Measurements from ENCODE around the gene CNBD2. TPM values are rescaled to one million over a fixed set of nuclear protein-coding genes. Genes with fewer than 3 reads are reported as not detected.
"Not testable (repeated sequence)": the region's sequence is repeated elsewhere in the genome, so short reads cannot be mapped to it uniquely, and the experiment has no call there.

CNBD2 gene
- total RNA-seq, 4 donors from 2014 or later, result 6.2 to 11.5 (median 7.6) TPM

GRCh38 chr20:36065427-36065998 is 97.1 kb downstream of the CNBD2 start:
- WGBS, 2 donors, result 39 to 71% methylated on average over 13 to 21 of the region's 24 CpGs
- DNase-seq (ENCODE audit: low spot score in 2 of 2), result no peak
- TF ChIP-seq CTCF (IDR thresholded peaks at IDR 0.05) (no peak), POLR2A (IDR thresholded peaks at IDR 0.05) (no peak)
- peak overlapping the region; percentile 25 for H3K4me3 ChIP-seq (ENCODE audit: low read depth, poor library complexity, severe bottlenecking)
- intact Hi-C loops (cut with DNase I; ENCODE audit: low total_unique reads), result no loop called here

GRCh38 chr20:36066777-36067176 is 98.4 kb downstream of the CNBD2 start:
- TF ChIP-seq CTCF (IDR thresholded peaks at IDR 0.05) (no peak), POLR2A (IDR thresholded peaks at IDR 0.05) (no peak)
- no peak overlapping the region for H3K4me3 ChIP-seq (ENCODE audit: low read depth, poor library complexity, severe bottlenecking)
- 64 to 68% methylated on average over 2 of the region's 2 CpGs for WGBS, 2 donors
- intact Hi-C loops (cut with DNase I; ENCODE audit: low total_unique reads), result no loop called here
- no peak for DNase-seq (ENCODE audit: low spot score in 2 of 2)

- peak in 1 of 2 donors; percentile 64 for DNase-seq (ENCODE audit: low spot score in 2 of 2)
- H3K4me3 ChIP-seq (ENCODE audit: low read depth, poor library complexity, severe bottlenecking); intact Hi-C loops (cut with DNase I; ENCODE audit: low total_unique reads): not testable (repeated sequence)
- WGBS, 2 donors, result 90 to 91% methylated on average over 11 of the region's 11 CpGs
Observed at GRCh38 chr20:36068526-36068925, 100.1 kb downstream of the CNBD2 start.

GRCh38 chr20:36070451-36070850 is 102.1 kb downstream of the CNBD2 start:
- WGBS, 2 donors, result 38 to 73% methylated on average over 3 to 8 of the region's 8 CpGs
- no peak overlapping the region for H3K4me3 ChIP-seq (ENCODE audit: low read depth, poor library complexity, severe bottlenecking)
- DNase-seq (ENCODE audit: low spot score in 2 of 2), result peak in 1 of 2 donors; percentile 67
- TF ChIP-seq POLR2A (IDR thresholded peaks at IDR 0.05), result no peak
- TF ChIP-seq CTCF (IDR thresholded peaks at IDR 0.05), result no peak
- intact Hi-C loops (cut with DNase I; ENCODE audit: low total_unique reads), result no loop called here

- DNase-seq (ENCODE audit: low spot score in 2 of 2), result no peak
- no peak for TF ChIP-seq POLR2A (IDR thresholded peaks at IDR 0.05)
- no peak for TF ChIP-seq CTCF (IDR thresholded peaks at IDR 0.05)
- WGBS, 2 donors, result 75 to 78% methylated on average over 2 of the region's 2 CpGs
- intact Hi-C loops (cut with DNase I; ENCODE audit: low total_unique reads), result no loop called here
- no peak overlapping the region for H3K4me3 ChIP-seq (ENCODE audit: low read depth, poor library complexity, severe bottlenecking)
Observed at GRCh38 chr20:36071848-36072247, 103.5 kb downstream of the CNBD2 start.

- WGBS, 2 donors, result 34 to 45% methylated on average over 2 of the region's 2 CpGs
- no peak for DNase-seq (ENCODE audit: low spot score in 2 of 2)
- intact Hi-C loops (cut with DNase I; ENCODE audit: low total_unique reads), result no loop called here
- TF ChIP-seq POLR2A (IDR thresholded peaks at IDR 0.05) (no peak), CTCF (IDR thresholded peaks at IDR 0.05) (no peak)
- H3K4me3 ChIP-seq (ENCODE audit: low read depth, poor library complexity, severe bottlenecking), result no peak overlapping the region
Observed at GRCh38 chr20:36074983-36075382, 106.6 kb downstream of the CNBD2 start.

- H3K4me3 ChIP-seq (ENCODE audit: low read depth, poor library complexity, severe bottlenecking); DNase-seq (ENCODE audit: low spot score in 2 of 2); intact Hi-C loops (cut with DNase I; ENCODE audit: low total_unique reads): not testable (repeated sequence)
- 67 to 68% methylated on average over 5 of the region's 5 CpGs for WGBS, 2 donors
Observed at GRCh38 chr20:36077762-36078161, 109.4 kb downstream of the CNBD2 start.
